ENCODE data around the gene PRKCQ. TPM values are rescaled to one million over a fixed set of nuclear protein-coding genes. Genes with fewer than 3 reads are reported as not detected.
"Not testable (repeated sequence)": the region's sequence is repeated elsewhere in the genome, so short reads cannot be mapped to it uniquely, and the experiment has no call there.

PRKCQ gene
- total RNA-seq, 4 donors from 2014 or later: 1.8 to 11.6 (median 3.7) TPM

- Histone ChIP-seq H3K4me1 (peaks cover 3 to 12% (median 6%) of the 10 kb centered on the region in 4 donors), H3K4me3 (no peak overlapping the region), H3K27me3 (no peaks in the 10 kb centered on the region), H3K36me3 (no peaks in the 10 kb centered on the region), H3K27ac (no peak overlapping the region), H3K9me3 (peaks cover 0 to 8% (median under 1%) of the 10 kb centered on the region in 4 donors)
- DNase-seq: no peak
- TF ChIP-seq POLR2A (IDR thresholded peaks at IDR 0.05): no peak
- TF ChIP-seq CTCF (IDR thresholded peaks at IDR 0.05): no peak
These were observed 195.2 kb downstream of the PRKCQ start for GRCh38 chr10:6384847-6385246.

- TF ChIP-seq POLR2A (IDR thresholded peaks at IDR 0.05): no peak
- no peak for TF ChIP-seq CTCF (IDR thresholded peaks at IDR 0.05)
- Histone ChIP-seq H3K36me3 (no peaks in the 10 kb centered on the region), H3K27me3 (no peaks in the 10 kb centered on the region), H3K4me3 (no peak overlapping the region), H3K4me1 (peaks cover 3 to 12% (median 6%) of the 10 kb centered on the region in 4 donors), H3K9me3 (peaks cover 0 to 10% (median 0%) of the 10 kb centered on the region in 4 donors), H3K27ac (no peak overlapping the region)
- no peak for DNase-seq
These were observed 196.0 kb downstream of the PRKCQ start for GRCh38 chr10:6384031-6384430.

GRCh38 chr10:6383096-6383812 is 196.8 kb downstream of the PRKCQ start:
- no peak for TF ChIP-seq POLR2A (IDR thresholded peaks at IDR 0.05)
- TF ChIP-seq CTCF (IDR thresholded peaks at IDR 0.05): no peak
- Histone ChIP-seq H3K27me3 (no peaks in the 10 kb centered on the region), H3K9me3 (peaks cover 0 to 10% (median 0%) of the 10 kb centered on the region in 4 donors), H3K4me1 (peaks cover 3 to 12% (median 6%) of the 10 kb centered on the region in 4 donors), H3K27ac (peak overlapping the region in 1 of 4 donors; percentile 48), H3K4me3 (no peak overlapping the region), H3K36me3 (no peaks in the 10 kb centered on the region)
- DNase-seq: no peak

- Histone ChIP-seq H3K36me3 (no peaks in the 10 kb centered on the region), H3K4me1 (peaks cover 3 to 12% (median 6%) of the 10 kb centered on the region in 4 donors), H3K27ac (peak overlapping the region in 2 of 4 donors; percentile 42 to 48), H3K9me3 (peaks cover 0 to 10% (median 0%) of the 10 kb centered on the region in 4 donors), H3K4me3 (no peak overlapping the region), H3K27me3 (no peaks in the 10 kb centered on the region)
- TF ChIP-seq POLR2A (IDR thresholded peaks at IDR 0.05): no peak
- TF ChIP-seq CTCF (IDR thresholded peaks at IDR 0.05): no peak
- peak in 2 of 3 donors; percentile 48 to 60 for DNase-seq
These were observed 198.0 kb downstream of the PRKCQ start for GRCh38 chr10:6382081-6382480.

GRCh38 chr10:6380478-6380877 is 199.6 kb downstream of the PRKCQ start:
- Histone ChIP-seq H3K4me1 (peaks cover 3 to 12% (median 6%) of the 10 kb centered on the region in 4 donors), H3K9me3 (peaks cover 0 to 10% (median 0%) of the 10 kb centered on the region in 4 donors)
- not testable (repeated sequence) for H3K36me3 ChIP-seq, H3K27me3 ChIP-seq, DNase-seq, H3K27ac ChIP-seq, H3K4me3 ChIP-seq

- no peak for DNase-seq
- H3K9me3 ChIP-seq: peaks cover 0 to 10% (median 0%) of the 10 kb centered on the region in 4 donors
- TF ChIP-seq POLR2A (IDR thresholded peaks at IDR 0.05) (no peak), CTCF (IDR thresholded peaks at IDR 0.05) (no peak)
- no peaks in the 10 kb centered on the region for H3K36me3 ChIP-seq
- H3K4me3 ChIP-seq: no peak overlapping the region
- H3K27me3 ChIP-seq: no peaks in the 10 kb centered on the region
- H3K27ac ChIP-seq: no peak overlapping the region
- peaks cover 3 to 12% (median 6%) of the 10 kb centered on the region in 4 donors for H3K4me1 ChIP-seq
These were observed 200.9 kb downstream of the PRKCQ start for GRCh38 chr10:6379015-6379776.

All from Peyer's patch (tissue), 4 donors.